GM19099 (cell line): ENCODE data around the gene SBF2.

Experiments used
- POLR2A ChIP-seq: IDR thresholded peaks from 3 replicates; pipeline ENCODE4 v1.6.1; 2011; ENCODE audit warnings: low read depth; ENCODE audit not compliant: insufficient read length; ENCODE audit errors: extremely low read depth

Gene SBF2

GRCh38 chr11:9741260-9741659 is 552.8 kb downstream of the SBF2 start:
- no peak for TF ChIP-seq POLR2A

DNA sequence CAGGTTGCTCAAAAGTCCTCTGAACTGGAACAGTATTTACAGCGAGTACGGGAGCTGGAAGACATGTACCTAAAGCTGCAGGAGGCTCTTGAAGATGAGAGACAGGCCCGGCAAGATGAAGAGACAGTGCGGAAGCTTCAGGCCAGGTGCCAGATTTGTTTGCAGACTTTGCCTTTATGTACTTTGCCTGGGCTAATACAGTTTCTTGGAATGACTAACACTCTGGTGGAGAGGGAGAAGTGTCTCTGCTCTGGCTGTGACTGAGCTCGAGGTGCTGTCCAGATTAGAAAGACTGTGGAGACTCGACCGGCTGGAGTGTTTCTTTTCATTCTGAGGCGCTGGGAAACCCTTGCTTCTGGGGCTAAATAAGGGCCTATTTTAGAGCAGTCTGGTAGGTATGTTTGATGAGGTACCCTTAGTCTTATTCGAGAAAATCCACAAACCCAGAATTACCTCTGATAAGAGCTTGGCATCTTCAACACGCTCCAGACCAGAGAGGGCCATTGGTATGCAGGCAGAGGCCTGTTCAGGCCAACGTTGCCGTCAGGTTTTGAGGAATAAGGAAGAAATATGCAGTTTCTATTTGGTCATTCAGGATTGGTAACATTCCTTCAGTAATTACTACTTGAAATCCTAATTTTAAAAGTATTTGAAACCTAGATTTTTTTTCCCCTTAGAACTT is 553.7 kb downstream of the SBF2 start:
- no peak for TF ChIP-seq POLR2A

- no peak for TF ChIP-seq POLR2A
These were observed 554.7 kb downstream of the SBF2 start for GRCh38 chr11:9739123-9739900.

GRCh38 chr11:9738707-9739106 is 555.3 kb downstream of the SBF2 start:
- TF ChIP-seq POLR2A, result no peak

- TF ChIP-seq POLR2A, result no peak
These were observed 555.9 kb downstream of the SBF2 start for GRCh38 chr11:9738116-9738515.

- TF ChIP-seq POLR2A, result no peak
These were observed 557.7 kb downstream of the SBF2 start for GRCh38 chr11:9736365-9736764.

GRCh38 chr11:9735919-9736318 is 558.1 kb downstream of the SBF2 start:
- no peak for TF ChIP-seq POLR2A

GRCh38 chr11:9735236-9735635 is 558.8 kb downstream of the SBF2 start:
- no peak for TF ChIP-seq POLR2A

GRCh38 chr11:9733212-9733611 is 560.8 kb downstream of the SBF2 start:
- no peak for TF ChIP-seq POLR2A

DNA sequence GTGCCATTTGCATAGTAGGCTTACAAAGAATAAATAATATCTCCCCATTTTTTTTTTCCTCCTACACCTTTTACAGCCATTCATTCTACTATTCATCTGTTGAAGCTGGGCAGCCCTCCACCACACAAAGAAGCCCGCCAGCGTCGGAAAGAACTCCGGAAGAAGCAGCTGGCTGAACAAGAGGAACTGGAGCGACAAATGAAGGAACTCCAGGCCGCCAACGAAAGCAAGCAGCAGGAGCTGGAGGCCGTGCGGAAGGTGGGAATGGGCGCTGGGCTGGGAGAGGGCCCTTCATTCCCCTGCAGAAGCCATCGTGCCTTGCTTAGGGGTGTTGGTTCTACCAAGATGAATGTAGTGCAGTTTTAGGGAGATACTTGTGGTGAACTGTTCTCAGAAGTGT is 561.6 kb downstream of the SBF2 start:
- TF ChIP-seq POLR2A, result no peak

GRCh38 chr11:9731256-9731655 is 562.8 kb downstream of the SBF2 start:
- TF ChIP-seq POLR2A, result no peak
